Hematopoietic multipotent progenitor cell treated with erythropoietin and hydrocortisone succinate and interleukin-3 and kit ligand, for 8 days (in vitro differentiated cells): ENCODE results near the gene NEUROG3.
"Not testable (repeated sequence)": the region's sequence is repeated elsewhere in the genome, so short reads cannot be mapped to it uniquely, and the experiment has no call there.

Experiments used
- DNase-seq: peaks from one replicate; pipeline ENCODE4 v3.0.0-alpha.2; 2015

The NEUROG3 gene

DNA sequence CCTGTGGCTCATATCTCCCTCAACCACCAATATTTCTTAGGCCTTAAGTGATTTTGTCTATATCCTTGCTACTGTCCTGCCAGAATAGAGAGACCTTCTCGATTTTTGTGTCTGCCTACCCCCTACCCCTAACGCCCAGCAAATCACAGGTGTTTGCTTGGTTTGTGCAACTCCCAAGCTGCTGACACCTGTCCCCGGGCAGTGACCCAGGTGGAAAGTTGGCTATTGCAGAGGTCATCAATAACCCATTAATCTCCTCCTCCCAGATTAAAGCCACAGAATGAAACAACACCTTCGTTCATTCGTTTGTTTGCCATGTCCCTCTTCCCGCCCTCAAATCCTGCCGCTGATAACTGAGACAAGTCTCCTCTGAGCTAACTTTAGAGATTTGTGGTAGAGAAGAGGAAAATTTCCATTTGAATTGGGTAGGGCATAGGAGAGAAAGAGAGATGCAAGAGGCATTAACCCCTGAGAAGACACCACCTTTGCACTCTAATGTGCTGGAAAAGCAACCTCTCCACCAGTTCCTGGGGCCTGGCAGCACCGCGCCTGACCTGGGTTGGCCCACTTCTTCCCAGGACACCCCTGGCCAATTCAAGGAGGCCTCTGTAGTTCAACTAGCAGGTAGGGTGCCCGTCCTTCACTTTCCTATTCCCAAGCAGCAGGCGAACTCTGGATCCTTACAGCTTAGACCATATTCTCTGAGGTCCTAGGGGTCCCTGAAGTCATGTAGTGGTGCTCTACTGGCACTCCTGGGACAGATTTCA is 3.0 kb downstream of the NEUROG3 start:
- no peak for DNase-seq

GRCh38 chr10:69569396-69569934 is 3.8 kb downstream of the NEUROG3 start:
- no peak for DNase-seq

DNA sequence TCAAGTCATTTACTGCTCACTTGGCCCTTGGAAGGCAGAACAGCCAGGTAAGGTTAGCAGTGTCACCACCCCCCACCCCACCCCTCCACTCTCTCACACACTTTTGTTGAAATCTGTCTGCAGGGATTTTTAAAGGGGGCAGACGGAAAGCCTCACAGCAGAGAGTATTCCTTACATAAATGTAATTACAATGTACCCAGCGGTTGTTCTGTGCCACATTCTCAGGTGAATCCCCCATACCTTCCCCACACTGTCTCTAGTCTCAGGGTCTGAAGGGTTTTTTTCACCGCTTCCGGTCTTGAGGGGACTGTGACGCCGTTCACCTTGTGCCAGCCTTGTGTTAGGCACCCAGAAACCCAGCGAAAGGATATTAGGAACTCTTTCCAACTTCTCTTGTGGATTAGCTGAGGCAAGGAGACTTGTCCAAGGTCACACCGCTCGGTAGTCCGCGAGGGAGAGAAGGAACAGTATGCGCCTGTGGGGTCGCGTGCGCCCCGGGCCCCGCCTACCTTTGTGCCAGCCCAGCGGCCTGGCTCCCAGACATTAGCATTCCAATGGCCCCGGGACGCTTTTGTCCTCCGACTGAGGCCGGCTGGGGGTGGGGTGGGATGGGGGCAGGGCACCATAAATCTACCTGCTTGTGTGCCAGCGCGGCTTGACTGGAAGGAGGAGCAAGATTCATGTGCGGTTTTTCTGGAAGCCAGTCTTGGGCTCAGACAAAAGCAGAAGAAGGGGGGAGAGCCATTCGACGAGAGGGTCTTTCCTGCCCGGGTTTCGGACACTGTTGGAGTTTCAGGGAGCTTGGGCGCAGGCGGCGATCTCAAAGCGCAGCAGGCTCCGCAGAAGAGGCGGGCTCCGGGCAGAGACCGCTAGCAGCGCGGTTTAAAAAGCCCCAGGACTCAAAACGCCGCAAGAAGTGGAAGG is 4.5 kb downstream of the NEUROG3 start:
- no peak for DNase-seq

GRCh38 chr10:69567920-69568319 is 5.3 kb downstream of the NEUROG3 start:
- DNase-seq: peak; percentile 34

GRCh38 chr10:69562731-69563254 is 10.4 kb downstream of the NEUROG3 start:
- DNase-seq: no peak

DNA sequence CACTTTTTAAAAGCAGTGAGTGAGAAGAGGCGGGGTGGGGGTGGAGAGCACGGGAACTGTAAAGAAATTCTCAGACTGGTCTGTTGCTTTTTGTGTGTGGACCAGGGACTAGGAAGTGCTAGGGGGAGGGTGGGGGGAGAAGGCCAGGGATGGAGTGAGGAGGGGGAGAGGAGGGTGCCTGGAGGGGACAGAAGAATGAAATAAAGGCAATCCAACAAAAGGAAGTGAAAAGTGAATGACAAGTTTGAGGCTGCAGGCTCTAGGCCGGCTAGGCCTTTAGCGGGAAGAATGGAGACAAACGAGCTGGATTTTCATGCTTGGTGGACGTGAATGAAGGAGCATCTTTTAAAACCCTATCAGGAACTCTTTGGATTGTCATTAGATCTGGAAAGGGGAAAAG is 13.7 kb downstream of the NEUROG3 start:
- DNase-seq: no peak

DNA sequence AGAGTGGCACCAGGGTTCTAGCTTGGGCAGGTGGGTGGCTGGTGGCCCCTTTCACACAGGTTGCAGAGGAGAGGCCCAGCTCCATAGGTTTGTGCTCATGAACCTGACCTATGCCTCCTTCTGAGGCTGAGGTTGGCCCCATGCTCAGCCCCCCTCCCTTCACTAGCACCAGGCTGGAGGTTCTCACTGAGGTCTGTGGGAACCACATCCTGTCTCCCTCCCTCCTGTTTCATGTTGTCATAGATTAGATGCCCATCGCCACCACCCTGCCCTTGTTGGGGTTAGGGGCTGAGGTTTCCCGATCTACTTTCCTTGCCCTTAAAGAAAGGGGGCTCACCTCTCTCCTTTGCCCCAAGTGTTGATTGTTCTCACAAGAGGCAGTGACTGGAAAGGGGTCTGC is 14.7 kb downstream of the NEUROG3 start:
- no peak for DNase-seq

- DNase-seq: no peak
Observed at GRCh38 chr10:69554611-69555010, 18.6 kb downstream of the NEUROG3 start.

- DNase-seq: no peak
Observed at GRCh38 chr10:69553328-69553727, 19.9 kb downstream of the NEUROG3 start.

DNA sequence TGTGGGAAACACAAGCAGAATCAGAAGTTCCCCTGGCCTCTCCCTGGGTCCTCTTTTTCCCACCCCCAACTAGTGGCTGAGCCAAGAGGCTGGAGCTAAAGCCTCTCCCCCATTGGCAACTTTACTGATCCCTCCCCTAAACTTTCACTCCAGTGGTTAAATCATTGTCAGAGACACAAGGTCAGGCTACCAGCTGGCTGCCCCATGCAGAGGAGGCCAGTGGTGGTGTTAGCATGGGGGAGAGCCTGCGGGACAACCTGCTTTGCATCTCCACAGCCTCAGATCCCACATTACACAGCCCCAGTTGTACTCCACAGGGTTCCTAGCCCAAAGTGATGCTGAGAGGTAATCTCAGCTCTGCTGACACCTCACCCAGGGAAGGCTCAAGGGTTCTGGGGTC is 21.0 kb downstream of the NEUROG3 start:
- DNase-seq: no peak

DNA sequence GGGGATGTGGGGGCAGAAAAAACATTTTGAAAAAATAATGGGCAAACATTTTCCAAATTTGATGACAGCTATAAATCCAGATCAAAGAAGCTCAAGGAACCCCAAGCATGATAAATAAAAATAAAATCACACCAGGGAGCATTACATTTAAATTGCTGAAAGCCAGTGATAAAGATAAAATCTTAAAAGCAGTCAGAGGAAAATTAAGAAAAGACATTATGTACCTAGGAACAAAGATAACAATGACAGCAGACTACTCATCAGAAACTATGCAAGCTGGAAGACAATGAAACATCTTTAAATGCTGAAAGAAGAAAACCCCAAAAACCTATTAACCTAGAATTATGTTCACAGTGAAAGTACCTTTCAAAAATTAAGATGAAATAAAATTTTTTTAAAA is 23.3 kb downstream of the NEUROG3 start:
- DNase-seq: no peak

- no peak for DNase-seq
Observed at GRCh38 chr10:69541463-69541862, 31.8 kb downstream of the NEUROG3 start.

GRCh38 chr10:69538461-69538860 is 34.8 kb downstream of the NEUROG3 start:
- no peak for DNase-seq

- no peak for DNase-seq
Observed at GRCh38 chr10:69537449-69537848, 35.8 kb downstream of the NEUROG3 start.

DNA sequence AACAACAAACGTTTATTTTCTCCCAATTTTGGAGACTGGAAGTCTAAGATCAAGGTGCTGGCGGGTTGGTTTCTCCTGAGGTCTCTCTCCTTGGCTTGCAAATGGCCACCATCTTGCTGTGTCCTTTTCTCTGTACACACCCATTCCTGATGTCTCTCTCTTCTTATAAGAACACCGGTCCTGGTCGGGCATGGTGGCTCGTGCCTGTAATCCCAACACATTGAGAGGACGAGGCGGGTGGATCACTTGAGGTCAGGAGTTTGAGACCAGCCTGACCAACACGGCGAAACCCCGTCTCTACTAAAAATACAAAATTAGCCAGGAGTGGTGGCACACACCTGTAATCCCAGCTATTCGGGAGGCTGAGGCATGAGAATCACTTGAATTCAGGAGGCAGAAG is 36.7 kb downstream of the NEUROG3 start:
- not testable (repeated sequence) for DNase-seq

- no peak for DNase-seq
Observed at GRCh38 chr10:69533658-69534057, 39.6 kb downstream of the NEUROG3 start.

- no peak for DNase-seq
Observed at GRCh38 chr10:69527961-69528360, 45.3 kb downstream of the NEUROG3 start.
